HUES6 (cell line): ENCODE measurements around the gene HIGD2B.
"Not testable (repeated sequence)": the region's sequence is repeated elsewhere in the genome, so short reads cannot be mapped to it uniquely, and the experiment has no call there.

Experiments used
- H3K27ac ChIP-seq: 2 replicates; pipeline ENCODE4 v1.7.0; 2013; ENCODE audit warnings: low read depth, mild to moderate bottlenecking, low read length, inconsistent platforms
- H3K27me3 ChIP-seq: 2 replicates; pipeline ENCODE4 v1.6.1; 2013; ENCODE audit warnings: low read length; ENCODE audit not compliant: control insufficient read depth, insufficient read depth
- H3K36me3 ChIP-seq: 2 replicates; pipeline ENCODE4 v1.6.1; 2013; ENCODE audit warnings: low read length; ENCODE audit not compliant: control insufficient read depth, insufficient read depth
- H3K4me1 ChIP-seq: 2 replicates; pipeline ENCODE4 v1.6.1; 2013; ENCODE audit warnings: low read length; ENCODE audit not compliant: control insufficient read depth, insufficient read depth
- H3K4me3 ChIP-seq: 2 replicates; pipeline ENCODE4 v1.5.1; 2013; ENCODE audit warnings: low read depth, low read length
- H3K9ac ChIP-seq: one replicate; pipeline ENCODE4 v1.6.1; 2013; ENCODE audit warnings: mild to moderate bottlenecking, low read length
- H3K9me3 ChIP-seq: 2 replicates; pipeline ENCODE4 v1.6.1; 2013; ENCODE audit warnings: low read depth, low read length; ENCODE audit not compliant: control insufficient read depth, insufficient read depth

The HIGD2B gene

DNA sequence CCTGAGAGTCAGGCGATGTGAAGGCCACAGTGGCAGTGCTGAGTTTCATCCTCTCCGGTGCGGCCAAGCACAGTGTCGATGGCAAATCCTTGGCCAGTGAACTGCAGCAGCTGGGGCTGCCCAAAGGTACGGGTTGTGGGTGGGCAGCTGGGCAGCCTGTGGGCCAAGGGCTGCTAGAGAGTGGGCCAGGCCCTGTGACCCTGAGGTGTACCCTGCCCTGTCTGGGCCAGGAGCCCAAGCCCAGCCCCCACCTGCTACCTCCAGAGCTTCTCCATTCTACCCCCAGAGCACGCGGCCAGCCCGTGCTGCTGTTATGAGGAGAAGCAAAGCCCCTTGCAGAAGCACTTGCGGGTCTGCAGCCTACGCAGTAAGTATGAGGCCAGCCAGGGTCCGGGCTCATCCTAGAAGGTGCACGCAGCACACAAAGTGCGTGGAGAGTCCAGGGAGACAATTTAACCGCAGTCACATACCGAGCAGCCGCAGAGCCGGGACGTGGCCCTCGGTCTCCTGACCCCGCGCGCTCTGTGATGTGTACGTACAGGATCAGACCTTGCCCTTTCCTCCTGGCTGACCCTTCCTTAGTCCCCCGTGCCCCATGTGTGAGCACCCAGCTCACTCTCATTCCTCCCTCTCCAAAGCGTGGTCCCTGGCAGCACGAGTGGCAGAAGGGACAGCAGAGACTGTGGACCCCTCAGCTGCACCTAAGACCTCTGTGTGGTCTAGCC, 46.1 kb downstream of the HIGD2B start:
- not testable (repeated sequence) for H3K9ac ChIP-seq, H3K27me3 ChIP-seq, H3K9me3 ChIP-seq, H3K4me3 ChIP-seq, H3K36me3 ChIP-seq, H3K4me1 ChIP-seq, H3K27ac ChIP-seq

DNA sequence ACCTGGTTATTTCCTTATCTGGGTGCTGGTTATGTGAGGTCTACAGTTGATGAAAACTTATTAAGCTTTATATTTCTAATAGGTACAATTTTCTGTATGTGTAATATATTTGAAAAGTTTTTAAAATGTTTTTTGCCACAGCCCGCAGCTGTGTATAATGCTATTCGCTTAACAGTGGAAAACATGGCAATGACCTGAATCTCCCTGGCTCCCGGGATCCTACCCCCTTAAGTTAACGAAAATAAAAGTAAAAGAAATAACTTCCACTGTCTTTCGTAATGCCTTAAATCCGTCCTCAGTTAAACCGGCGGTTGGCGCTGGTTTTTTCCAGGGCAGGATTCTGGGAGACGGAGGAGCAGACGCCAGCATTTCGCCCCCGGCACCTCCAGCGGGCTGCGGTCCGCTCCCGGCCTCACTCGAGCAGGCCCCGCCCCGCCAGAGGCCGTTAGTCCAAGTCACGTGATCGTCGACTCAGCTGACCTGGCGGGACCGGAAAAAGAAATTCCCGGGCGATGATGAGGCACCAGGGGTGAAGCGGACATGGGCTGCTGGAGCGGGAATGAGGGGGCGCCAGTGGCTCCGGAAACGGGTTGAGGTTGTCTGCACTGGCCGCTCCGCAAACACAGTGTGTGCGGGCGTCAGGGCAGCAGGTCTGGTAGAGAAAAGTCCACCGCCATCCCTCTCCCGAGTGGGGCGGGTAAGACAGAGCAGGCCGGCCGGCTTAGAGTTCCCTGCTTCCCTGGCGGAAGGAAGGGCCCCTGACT, 49.3 kb downstream of the HIGD2B start:
- Histone ChIP-seq H3K4me3 (peak overlapping the region; percentile 53), H3K9ac (peak overlapping the region; percentile 73)
- H3K27ac ChIP-seq, H3K36me3 ChIP-seq, H3K4me1 ChIP-seq, H3K9me3 ChIP-seq, H3K27me3 ChIP-seq: not testable (repeated sequence)

- not testable (repeated sequence) for H3K9ac ChIP-seq, H3K4me1 ChIP-seq, H3K36me3 ChIP-seq, H3K9me3 ChIP-seq, H3K4me3 ChIP-seq, H3K27me3 ChIP-seq, H3K27ac ChIP-seq
These were observed 56.9 kb downstream of the HIGD2B start for GRCh38 chr15:72629068-72629570.

GRCh38 chr15:72628249-72629067, 57.5 kb downstream of the HIGD2B start:
- not testable (repeated sequence) for H3K36me3 ChIP-seq, H3K9me3 ChIP-seq, H3K27me3 ChIP-seq, H3K27ac ChIP-seq, H3K9ac ChIP-seq, H3K4me3 ChIP-seq, H3K4me1 ChIP-seq

DNA sequence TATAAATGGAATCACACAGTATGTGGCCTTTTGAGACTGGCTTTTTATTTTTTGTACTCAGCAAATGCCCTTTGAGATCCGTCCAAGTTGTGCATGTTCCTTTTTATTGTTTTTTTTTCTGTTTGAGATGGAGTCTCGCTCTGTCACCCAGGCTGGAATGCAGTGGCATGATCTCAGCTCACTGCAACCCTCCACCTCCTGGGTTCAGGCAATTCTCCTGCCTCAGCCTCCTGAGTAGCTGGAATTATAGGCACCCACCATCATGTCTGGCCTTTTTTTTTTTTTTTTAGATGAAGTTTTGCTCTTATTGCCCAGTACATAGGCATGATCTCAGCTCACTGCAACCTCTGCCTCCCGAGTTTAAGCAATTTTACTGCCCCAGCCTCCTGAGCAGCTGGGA, 59.8 kb downstream of the HIGD2B start:
- not testable (repeated sequence) for H3K4me3 ChIP-seq, H3K9me3 ChIP-seq, H3K9ac ChIP-seq, H3K36me3 ChIP-seq, H3K27ac ChIP-seq, H3K27me3 ChIP-seq, H3K4me1 ChIP-seq
